Measurements from ENCODE around the gene LPCAT2.

GRCh38 chr16:55500530-55501011 lies 8.3 kb upstream of the LPCAT2 start:
- TF ChIP-seq ELF4 (IDR thresholded peaks at IDR 0.05) (no peak), SP1 (IDR thresholded peaks at IDR 0.05) (no peak), FOXA1 (IDR thresholded peaks at IDR 0.05) (no peak), FOXM1 (IDR thresholded peaks at IDR 0.05; ENCODE audit: borderline replicate concordance) (no peak), BHLHE40 (IDR thresholded peaks at IDR 0.05; ENCODE audit: borderline replicate concordance) (no peak), FOXK2 (IDR thresholded peaks at IDR 0.05) (no peak)
